ENCODE data around the gene RORB.

DNA sequence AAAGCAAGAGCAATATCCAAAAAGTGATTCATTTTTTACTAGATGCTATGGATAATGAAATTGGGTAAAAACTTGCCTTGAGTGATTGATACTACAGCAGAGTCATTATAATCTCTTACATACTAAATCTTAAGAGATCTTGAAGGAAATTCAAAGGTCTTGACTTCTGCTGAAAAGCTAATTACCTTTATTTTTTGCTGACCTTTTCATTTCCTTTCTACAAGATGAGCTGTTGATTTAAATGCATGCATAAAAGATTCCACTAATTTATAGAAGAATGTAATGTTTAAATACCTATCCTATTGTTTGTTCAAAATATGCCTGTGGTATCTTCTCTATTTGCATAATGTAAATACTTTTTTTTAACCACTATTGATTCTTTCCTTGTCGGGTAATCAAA is 27.2 kb downstream of the RORB start:
- TF ChIP-seq, protein P1, sequence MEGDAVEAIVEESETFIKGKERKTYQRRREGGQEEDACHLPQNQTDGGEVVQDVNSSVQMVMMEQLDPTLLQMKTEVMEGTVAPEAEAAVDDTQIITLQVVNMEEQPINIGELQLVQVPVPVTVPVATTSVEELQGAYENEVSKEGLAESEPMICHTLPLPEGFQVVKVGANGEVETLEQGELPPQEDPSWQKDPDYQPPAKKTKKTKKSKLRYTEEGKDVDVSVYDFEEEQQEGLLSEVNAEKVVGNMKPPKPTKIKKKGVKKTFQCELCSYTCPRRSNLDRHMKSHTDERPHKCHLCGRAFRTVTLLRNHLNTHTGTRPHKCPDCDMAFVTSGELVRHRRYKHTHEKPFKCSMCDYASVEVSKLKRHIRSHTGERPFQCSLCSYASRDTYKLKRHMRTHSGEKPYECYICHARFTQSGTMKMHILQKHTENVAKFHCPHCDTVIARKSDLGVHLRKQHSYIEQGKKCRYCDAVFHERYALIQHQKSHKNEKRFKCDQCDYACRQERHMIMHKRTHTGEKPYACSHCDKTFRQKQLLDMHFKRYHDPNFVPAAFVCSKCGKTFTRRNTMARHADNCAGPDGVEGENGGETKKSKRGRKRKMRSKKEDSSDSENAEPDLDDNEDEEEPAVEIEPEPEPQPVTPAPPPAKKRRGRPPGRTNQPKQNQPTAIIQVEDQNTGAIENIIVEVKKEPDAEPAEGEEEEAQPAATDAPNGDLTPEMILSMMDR (IDR thresholded peaks at IDR 0.05) = no peak
- no peak for TF ChIP-seq CREM (CRISPR knock-in tag; IDR thresholded peaks at IDR 0.05)
